PC-3 (cell line): ENCODE results near the gene MIA. TPM values are rescaled to one million over a fixed set of nuclear protein-coding genes. Genes with fewer than 3 reads are reported as not detected.

Source experiments
- ATAC-seq: fragments of 200-7000 bp; cut with Tn5 transposase; 2 replicates; pipeline ENCODE4 v1.9.1; 2020; ENCODE audit warnings: mild to moderate bottlenecking, moderate library complexity
- BruUV-seq: library from RNA; stranded (reverse); fragments of 400-500 nt; replicated peaks from 2 replicates; lab custom pipeline; 2021; lab: Mats Ljungman, UMichigan
- CTCF ChIA-PET: fragments of 300-600 bp; sonication (Branson Sonifier 250); formaldehyde crosslinking; loops from one replicate; lab custom pipeline; 2022; ENCODE audit warnings: antibody characterized with exemption; lab: Charles Lee
- POLR2A ChIA-PET: fragments of 300-600 bp; sonication (Branson Sonifier 250); formaldehyde crosslinking; loops from one replicate; lab custom pipeline; 2022; ENCODE audit warnings: antibody characterized with exemption; ENCODE audit not compliant: unreplicated experiment; lab: Charles Lee
- DNase-seq: peaks from one replicate; pipeline ENCODE4 v3.0.0-alpha.2; 2015
- H2AFZ ChIP-seq: fragments of 300-600 bp; sonication (generic); 2 replicates; pipeline ENCODE4 v1.6.0; 2016; ENCODE audit warnings: antibody characterized with exemption, low read length
- H3F3A ChIP-seq: fragments of 300-600 bp; sonication (generic); one replicate; pipeline ENCODE4 v1.6.0; 2017; ENCODE audit warnings: antibody characterized with exemption, low read length, control low read depth, mild to moderate bottlenecking; ENCODE audit not compliant: unreplicated experiment
- H3K27ac ChIP-seq: fragments of 300-600 bp; sonication (generic); 2 replicates; pipeline ENCODE4 v1.5.1; 2016; ENCODE audit warnings: mild to moderate bottlenecking, low read length
- H3K27me3 ChIP-seq: fragments of 300-600 bp; sonication (generic); 2 replicates; pipeline ENCODE4 v1.6.1; 2016; ENCODE audit warnings: low read length, mixed read lengths
- H3K36me3 ChIP-seq: fragments of 300-600 bp; sonication (generic); 2 replicates; pipeline ENCODE4 v1.6.1; 2016; ENCODE audit warnings: low read depth, mixed run types, low read length, mixed read lengths
- H3K4me1 ChIP-seq: fragments of 300-600 bp; sonication (generic); 2 replicates; pipeline ENCODE4 v1.5.1; 2016; ENCODE audit warnings: low read length; ENCODE audit not compliant: insufficient read depth
- H3K4me2 ChIP-seq: fragments of 300-600 bp; sonication (generic); 2 replicates; pipeline ENCODE4 v1.6.0; 2016; ENCODE audit warnings: low read length
- H3K4me3 ChIP-seq: fragments of 300-600 bp; sonication (generic); 2 replicates; pipeline ENCODE4 v1.5.1; 2016; ENCODE audit warnings: mild to moderate bottlenecking, low read length, mixed read lengths
- H3K79me2 ChIP-seq: fragments of 300-600 bp; sonication (generic); 2 replicates; pipeline ENCODE4 v1.6.1; 2017; ENCODE audit warnings: low read length, mixed read lengths
- H3K9ac ChIP-seq: fragments of 300-600 bp; sonication (generic); 2 replicates; pipeline ENCODE4 v1.6.0; 2016; ENCODE audit warnings: mild to moderate bottlenecking, low read length
- H3K9me2 ChIP-seq: fragments of 300-600 bp; sonication (generic); replicated peaks from 2 replicates; pipeline ENCODE4 v1.6.1; 2016; ENCODE audit warnings: mixed run types, low read length, mixed read lengths
- H3K9me3 ChIP-seq: fragments of 300-600 bp; sonication (generic); 2 replicates; pipeline ENCODE4 v1.6.1; 2016; ENCODE audit warnings: low read length, mixed read lengths
- H4K20me1 ChIP-seq: fragments of 300-600 bp; sonication (generic); 2 replicates; pipeline ENCODE4 v1.6.1; 2016; ENCODE audit warnings: low read length, mixed read lengths
- CTCF ChIP-seq: fragments of 300-600 bp; sonication (generic); conservative IDR thresholded peaks from 2 replicates; pipeline ENCODE4 v1.5.1; 2017; ENCODE audit warnings: antibody characterized with exemption, low read depth, mild to moderate bottlenecking, low read length
- EZH2 ChIP-seq: fragments of 300-600 bp; sonication (generic); IDR thresholded peaks from one replicate; pipeline ENCODE4 v1.6.1; 2017; ENCODE audit warnings: antibody characterized with exemption, mild to moderate bottlenecking, low read length; ENCODE audit not compliant: unreplicated experiment
- EZH2phosphoT487 ChIP-seq: fragments of 300-600 bp; sonication (generic); IDR thresholded peaks from 2 replicates; pipeline ENCODE4 v1.6.1; 2018; ENCODE audit warnings: mild to moderate bottlenecking, antibody characterized with exemption, low read length, borderline replicate concordance
- intact Hi-C: fragments of 100-400 bp; cut with micrococcal nuclease; formaldehyde crosslinking; loops from 2 replicates; pipeline ENCODE4 v1.9.0; 2023
- total RNA-seq: library from RNA; depleted of rRNA; stranded (reverse); fragments of >200 nt; gene quantifications from 2 replicates; pipeline ENCODE4 v1.2.3, GENCODE V29; 2014

MIA gene
- total RNA-seq, 1 experiment from 2014 or later, result not detected

- CTCF ChIA-PET, result no interaction called here
- ATAC-seq (no peak), DNase-seq (no peak)
- Histone ChIP-seq H3K9me2 (no peaks in the 10 kb centered on the region), H3K9ac (no peak overlapping the region), H2AFZ (no peak overlapping the region), H3K4me1 (peaks cover 24% of the 10 kb centered on the region), H3K4me2 (no peak overlapping the region), H3K27ac (no peak overlapping the region), H3F3A (no peaks in the 10 kb centered on the region), H4K20me1 (peaks cover 26% of the 10 kb centered on the region), H3K27me3 (no peaks in the 10 kb centered on the region), H3K9me3 (no peaks in the 10 kb centered on the region), H3K36me3 (peaks cover 55% of the 10 kb centered on the region), H3K79me2 (peaks cover 47% of the 10 kb centered on the region), H3K4me3 (no peak overlapping the region)
- no TSS peak for BruUV-seq
- POLR2A ChIA-PET, result no interaction called here
- intact Hi-C loops, result no loop called here
- no peak for TF ChIP-seq CTCF
- no peak for TF ChIP-seq EZH2
- no peak for TF ChIP-seq EZH2phosphoT487
Observed at GRCh38 chr19:40759352-40759751, 16.0 kb upstream of the MIA start.

- H3K36me3 ChIP-seq, result peaks cover 57% of the 10 kb centered on the region
- H3K9ac ChIP-seq, result no peak overlapping the region
- H3K79me2 ChIP-seq, result peaks cover 14% of the 10 kb centered on the region
- no peak overlapping the region for H2AFZ ChIP-seq
- ChIA-PET POLR2A (no interaction called here), CTCF (no interaction called here)
- BruUV-seq, result no TSS peak
- DNase-seq (no peak), ATAC-seq (no peak)
- no peaks in the 10 kb centered on the region for H3K9me3 ChIP-seq
- no peak overlapping the region for H3K4me2 ChIP-seq
- TF ChIP-seq CTCF (no peak), EZH2 (no peak), EZH2phosphoT487 (no peak)
- H3K4me3 ChIP-seq, result no peak overlapping the region
- no peak overlapping the region for H3K27ac ChIP-seq
- intact Hi-C loops, result no loop called here
- no peaks in the 10 kb centered on the region for H4K20me1 ChIP-seq
- no peaks in the 10 kb centered on the region for H3K27me3 ChIP-seq
- no peaks in the 10 kb centered on the region for H3F3A ChIP-seq
- no peaks in the 10 kb centered on the region for H3K4me1 ChIP-seq
- no peaks in the 10 kb centered on the region for H3K9me2 ChIP-seq
Observed at GRCh38 chr19:40762754-40763470, 12.4 kb upstream of the MIA start.

- intact Hi-C loops, result no loop called here
- BruUV-seq, result no TSS peak
- Histone ChIP-seq H3K4me2 (no peak overlapping the region), H3F3A (no peaks in the 10 kb centered on the region), H3K27me3 (no peaks in the 10 kb centered on the region), H3K9ac (no peak overlapping the region), H3K4me3 (no peak overlapping the region), H3K9me3 (no peaks in the 10 kb centered on the region), H3K27ac (no peak overlapping the region), H3K79me2 (peaks cover 10% of the 10 kb centered on the region), H3K9me2 (no peaks in the 10 kb centered on the region), H2AFZ (no peak overlapping the region), H3K4me1 (no peaks in the 10 kb centered on the region), H4K20me1 (no peaks in the 10 kb centered on the region), H3K36me3 (peaks cover 53% of the 10 kb centered on the region)
- ChIA-PET CTCF (interaction anchor here (0.6 kb wide), 1 partner anchor 500 kb away, joined by 3 read pairs; no protein-coding TSS in a partner anchor), POLR2A (interaction anchor here (0.5 kb wide), 1 partner anchor 42 kb away, joined by 3 read pairs; no protein-coding TSS in a partner anchor)
- no peak for DNase-seq
- TF ChIP-seq EZH2, result no peak
- TF ChIP-seq CTCF, result no peak
- no peak for TF ChIP-seq EZH2phosphoT487
- no peak for ATAC-seq
Observed at GRCh38 chr19:40763526-40763925, 11.8 kb upstream of the MIA start.
